ENCODE results near the gene ACP3.

Gene ACP3

DNA sequence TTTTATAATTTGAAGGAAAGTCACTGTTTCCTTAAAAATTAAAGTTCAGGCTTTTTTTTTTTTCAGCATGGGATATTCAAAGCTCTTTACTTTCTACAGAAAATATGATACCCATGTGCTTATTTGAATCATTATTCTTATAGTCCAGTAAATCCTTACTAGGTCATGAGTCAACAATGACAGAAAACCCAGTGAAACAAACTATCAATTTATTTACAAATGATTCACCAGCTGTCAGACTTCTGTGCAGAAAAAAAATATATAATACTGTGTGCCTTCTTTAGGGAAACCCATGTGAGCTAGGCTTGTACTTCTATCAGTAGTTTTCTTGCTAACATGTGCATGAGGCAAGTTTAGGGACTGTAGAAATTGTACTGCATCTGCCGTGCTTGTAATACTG lies 1.2 kb downstream of the ACP3 start:
- no peak for DNase-seq (ENCODE audit: low spot score)

DNA sequence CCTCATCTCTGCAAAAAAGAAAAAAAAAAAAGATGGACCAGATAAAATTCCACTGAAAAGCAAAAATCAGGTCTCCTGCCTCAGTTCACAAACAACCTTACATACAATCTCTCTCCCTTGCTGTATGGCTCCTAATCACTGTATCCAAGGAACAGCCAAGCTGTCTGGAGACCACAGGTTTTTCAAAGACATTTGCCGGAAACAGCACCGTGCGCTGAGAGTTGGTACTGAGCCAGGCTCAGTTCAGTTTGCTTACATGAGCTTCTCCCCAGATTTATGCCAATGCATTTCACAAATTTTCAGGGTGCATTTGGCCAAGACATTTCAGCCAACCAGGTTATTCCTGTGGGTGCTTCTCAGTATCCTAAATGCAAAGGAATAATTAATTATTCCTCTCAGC lies 4.1 kb downstream of the ACP3 start:
- no peak for DNase-seq (ENCODE audit: low spot score)

DNA sequence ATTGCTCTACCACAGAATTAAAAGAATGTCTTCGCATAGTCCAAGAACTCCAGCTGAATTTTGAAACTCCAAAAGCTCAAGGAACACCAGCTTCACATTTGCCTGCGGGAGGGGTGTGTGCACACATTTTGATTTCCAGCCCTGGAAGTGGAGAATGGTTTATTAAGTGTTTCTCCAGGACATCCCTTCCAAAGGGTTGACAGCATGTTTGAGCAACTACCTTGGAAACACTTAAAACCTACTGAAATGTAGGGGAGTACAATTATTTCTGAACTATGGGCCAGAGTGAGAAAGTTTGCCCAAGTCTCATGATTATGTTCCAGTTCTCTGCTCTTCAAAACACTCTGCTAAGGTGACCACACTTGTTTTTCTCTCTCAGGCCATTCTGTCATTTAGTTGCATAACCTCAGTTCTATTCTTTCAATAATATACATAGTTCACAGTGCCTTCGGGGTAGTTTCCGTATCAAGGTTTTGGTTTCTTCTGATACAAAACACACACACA lies 7.9 kb downstream of the ACP3 start:
- DNase-seq (ENCODE audit: low spot score) = no peak

DNA sequence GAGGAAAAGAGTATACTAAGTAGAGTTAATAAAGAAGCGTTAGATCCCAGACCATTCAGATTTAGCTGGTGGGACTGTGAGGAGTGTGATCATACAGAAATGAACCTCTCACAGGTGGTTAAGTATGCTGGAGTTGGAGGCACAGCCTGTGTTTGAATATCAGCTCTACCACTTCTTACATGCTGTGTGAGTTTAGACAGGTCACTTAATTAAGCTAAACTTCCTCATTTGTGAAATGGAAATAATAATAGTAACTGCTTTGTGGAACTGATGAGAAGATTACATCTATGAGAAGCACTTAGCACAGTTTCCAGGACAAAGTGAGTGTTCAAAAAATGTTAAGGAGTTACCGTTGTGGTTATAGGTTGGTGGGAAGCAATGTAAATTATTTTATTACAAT lies 8.4 kb downstream of the ACP3 start:
- no peak for DNase-seq (ENCODE audit: low spot score)

- peak; percentile 15 for DNase-seq (ENCODE audit: low spot score)
Measured at GRCh38 chr3:132326251-132326650, 9.0 kb downstream of the ACP3 start.

DNA sequence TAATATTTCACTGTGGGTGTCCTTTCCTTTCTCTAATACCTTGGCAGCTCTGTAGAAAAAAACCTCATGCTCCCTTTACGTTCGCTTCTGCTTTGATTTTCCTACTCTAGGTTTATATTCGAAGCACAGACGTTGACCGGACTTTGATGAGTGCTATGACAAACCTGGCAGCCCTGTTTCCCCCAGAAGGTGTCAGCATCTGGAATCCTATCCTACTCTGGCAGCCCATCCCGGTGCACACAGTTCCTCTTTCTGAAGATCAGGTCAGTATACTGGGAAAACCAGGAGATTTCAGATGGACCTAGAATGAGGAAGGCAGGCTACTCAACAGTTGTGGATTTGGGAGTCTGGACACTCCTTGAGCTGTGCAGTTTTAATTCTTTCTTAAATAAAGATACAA lies 14.9 kb downstream of the ACP3 start:
- no peak for DNase-seq (ENCODE audit: low spot score)

DNA sequence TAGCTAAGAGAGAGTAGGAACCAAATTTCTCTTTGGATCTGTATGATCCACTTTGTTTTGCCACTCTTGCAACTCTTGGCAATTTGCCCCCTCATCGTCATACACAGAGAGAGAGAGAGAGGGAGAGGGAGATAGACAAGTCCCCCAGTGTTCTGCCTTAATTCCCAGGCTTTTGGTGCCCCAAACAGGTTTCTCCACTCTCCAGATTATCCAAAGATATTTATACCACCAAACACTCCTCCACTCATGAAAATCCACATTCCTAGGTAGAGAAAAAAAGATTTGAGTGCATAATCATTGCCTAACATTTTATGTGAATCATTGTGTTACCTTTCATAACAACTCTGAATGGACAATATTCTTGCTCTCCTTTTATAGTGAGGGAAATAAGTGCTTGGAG lies 15.3 kb downstream of the ACP3 start:
- DNase-seq (ENCODE audit: low spot score) = no peak

DNA sequence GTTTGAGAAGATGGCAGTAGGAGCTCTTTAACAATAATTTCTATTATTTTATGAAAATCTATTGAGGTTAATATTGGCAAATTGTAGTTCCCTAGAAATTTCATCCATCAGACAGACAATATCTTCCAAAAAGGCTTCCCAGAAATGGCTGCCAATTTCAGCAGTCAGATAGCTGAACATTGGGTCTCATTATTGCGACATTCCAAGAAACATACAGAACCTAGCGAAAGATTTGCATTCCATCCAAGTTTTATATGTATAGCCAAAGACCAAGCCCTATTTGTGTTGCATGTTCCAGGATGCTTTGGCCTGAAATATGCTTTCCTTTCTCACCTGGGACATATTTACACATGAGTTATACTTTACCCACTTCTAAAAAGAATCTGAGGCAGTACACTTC lies 24.5 kb downstream of the ACP3 start:
- DNase-seq (ENCODE audit: low spot score) = no peak

- DNase-seq (ENCODE audit: low spot score) = no peak
Measured at GRCh38 chr3:132342183-132342582, 25.0 kb downstream of the ACP3 start.

GRCh38 chr3:132342610-132343009 lies 25.4 kb downstream of the ACP3 start:
- DNase-seq (ENCODE audit: low spot score) = no peak

DNA sequence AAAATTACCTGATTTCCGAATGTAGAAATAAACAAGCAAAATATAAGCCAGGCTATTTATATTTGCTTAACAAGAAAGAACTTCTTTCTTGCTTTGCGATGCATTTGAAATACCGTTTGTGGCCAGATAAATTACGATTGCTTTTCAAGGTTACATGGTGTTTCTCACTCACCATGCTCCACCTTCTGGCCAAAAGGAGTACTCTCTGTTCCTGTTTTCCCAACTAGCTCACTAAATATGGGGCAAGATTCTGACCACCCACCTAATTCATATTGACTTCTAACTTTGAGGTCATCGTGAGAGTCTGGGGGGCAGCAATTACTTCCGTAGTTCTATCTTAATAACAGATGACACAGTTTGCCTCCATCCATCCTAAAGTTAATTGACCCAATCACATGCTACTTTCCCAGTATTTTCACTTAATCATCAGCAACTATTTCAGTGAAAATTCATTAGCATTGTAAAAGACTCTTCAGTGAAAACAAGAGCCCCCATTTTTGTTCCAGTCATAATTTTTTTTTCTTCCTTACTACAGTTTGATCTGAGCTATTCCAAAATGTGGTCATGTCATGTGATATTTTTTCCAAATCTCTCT lies 25.9 kb downstream of the ACP3 start:
- DNase-seq (ENCODE audit: low spot score) = peak; percentile 67

DNA sequence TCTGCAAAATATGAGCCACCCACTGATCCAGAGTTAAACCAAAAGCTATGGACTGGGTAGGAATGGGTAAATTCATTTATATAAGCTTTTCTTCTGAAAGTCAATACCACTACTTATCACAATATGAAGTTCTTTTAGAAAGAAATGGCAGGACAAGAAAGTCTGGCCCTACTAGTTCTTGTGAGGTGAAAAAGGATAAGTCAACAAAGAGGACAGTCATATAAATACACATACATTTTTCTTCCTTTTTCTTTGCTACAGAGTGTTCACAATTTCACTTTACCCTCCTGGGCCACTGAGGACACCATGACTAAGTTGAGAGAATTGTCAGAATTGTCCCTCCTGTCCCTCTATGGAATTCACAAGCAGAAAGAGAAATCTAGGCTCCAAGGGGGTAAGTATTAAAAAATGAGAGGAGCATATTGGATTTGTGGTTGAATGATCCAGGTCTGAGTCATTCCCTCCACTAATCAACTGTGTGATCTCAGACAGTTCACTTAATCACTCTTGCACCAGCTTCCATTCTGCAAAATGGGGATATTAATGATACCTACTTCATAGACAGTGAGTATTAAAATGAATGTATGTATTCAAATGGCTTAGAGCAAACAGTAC lies 27.6 kb downstream of the ACP3 start:
- no peak for DNase-seq (ENCODE audit: low spot score)

DNA sequence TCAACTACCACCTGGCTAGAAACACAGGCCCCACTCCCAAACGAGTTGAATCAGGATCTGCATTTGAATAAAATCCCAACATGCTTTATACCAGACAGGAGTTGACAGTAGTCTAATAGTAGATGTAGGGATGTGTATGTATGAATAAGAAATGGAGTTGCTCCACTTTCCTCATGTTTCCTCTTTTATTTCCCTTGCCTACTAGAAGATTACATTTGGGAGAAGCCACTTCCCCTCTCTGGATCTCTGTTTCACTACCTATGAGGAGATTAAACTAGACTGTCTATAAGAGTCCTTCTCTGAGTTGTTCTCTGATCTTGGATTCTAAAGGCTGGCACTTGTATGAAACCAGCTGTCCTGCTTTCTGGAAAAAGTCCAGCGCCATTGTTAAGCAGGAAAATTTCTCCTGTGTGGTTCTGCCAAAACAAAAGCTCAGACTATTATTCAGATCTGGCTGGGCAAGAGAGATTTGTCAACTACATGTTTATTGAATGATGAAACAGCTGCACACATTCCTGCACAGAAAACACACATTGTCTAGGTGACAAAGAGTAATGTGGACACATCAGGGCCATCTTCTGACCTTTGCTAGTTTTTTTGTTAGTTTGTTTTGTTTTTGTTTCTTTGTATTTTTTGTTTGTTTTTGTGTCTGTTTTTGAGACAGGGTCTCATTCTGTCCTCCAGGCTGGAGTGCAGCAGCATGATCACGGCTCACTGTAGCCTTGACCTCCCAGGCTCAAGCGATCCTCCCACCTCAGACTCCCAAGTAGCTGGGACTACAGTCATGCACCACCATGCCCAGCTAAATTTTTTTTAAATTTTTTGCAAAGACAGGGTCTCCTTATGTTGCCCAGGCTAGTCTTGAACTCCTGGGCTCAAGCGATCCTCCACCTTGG lies 29.9 kb downstream of the ACP3 start:
- no peak for DNase-seq (ENCODE audit: low spot score)

GRCh38 chr3:132347811-132348210 lies 30.6 kb downstream of the ACP3 start:
- no peak for DNase-seq (ENCODE audit: low spot score)

DNA sequence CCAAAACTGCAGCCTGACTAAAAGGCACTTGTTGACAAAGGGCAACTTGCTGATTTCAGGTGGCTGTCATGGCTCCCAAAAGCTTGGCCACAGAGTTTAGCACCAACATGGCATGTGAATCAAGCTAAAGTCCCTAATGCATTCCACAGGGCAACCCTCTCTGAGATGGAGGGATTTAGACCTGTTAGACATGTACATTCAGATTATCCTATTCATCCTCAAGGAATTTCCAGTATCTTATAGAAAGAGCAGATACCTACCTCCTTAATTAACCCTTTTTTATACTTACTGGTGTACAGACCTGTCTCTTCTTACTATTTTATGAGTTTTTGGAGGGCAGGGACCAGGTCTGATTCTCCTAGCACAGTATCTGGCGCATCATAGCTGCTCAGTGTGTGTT lies 31.3 kb downstream of the ACP3 start:
- DNase-seq (ENCODE audit: low spot score) = no peak

GRCh38 chr3:132350814-132351213 lies 33.6 kb downstream of the ACP3 start:
- DNase-seq (ENCODE audit: low spot score) = no peak

GRCh38 chr3:132351222-132351806 lies 34.1 kb downstream of the ACP3 start:
- no peak for DNase-seq (ENCODE audit: low spot score)

- peak; percentile 77 for DNase-seq (ENCODE audit: low spot score)
Measured at GRCh38 chr3:132352556-132353143, 35.4 kb downstream of the ACP3 start.

GRCh38 chr3:132354916-132355702 lies 37.9 kb downstream of the ACP3 start:
- DNase-seq (ENCODE audit: low spot score) = no peak

GRCh38 chr3:132356568-132356967 lies 39.4 kb downstream of the ACP3 start:
- DNase-seq (ENCODE audit: low spot score) = no peak

GRCh38 chr3:132360717-132361116 lies 43.5 kb downstream of the ACP3 start:
- no peak for DNase-seq (ENCODE audit: low spot score)

GRCh38 chr3:132362329-132362728 lies 45.1 kb downstream of the ACP3 start:
- no peak for DNase-seq (ENCODE audit: low spot score)

Data from SW480 (cell line).